Tibial nerve (tissue), 4 donors: ENCODE results near the gene PARP14. TPM values are rescaled to one million over a fixed set of nuclear protein-coding genes. Genes with fewer than 3 reads are reported as not detected.
A peak's percentile ranks its signal among the peaks of the same experiment; 100 is the strongest.

Experiments
- DNase-seq, 2 donors: peaks; one replicate each; pipeline ENCODE4 v3.0.0-alpha.2; 2019; ENCODE audit warnings: low spot score in 2 of 2
- H3K27ac ChIP-seq, 4 donors: fragments of 200-600 bp; sonication (generic) in 3 of 4; one replicate each; pipeline ENCODE4 v1.5.1; 2017 to 2019; ENCODE audit warnings: mild to moderate bottlenecking in 1 of 4
- H3K27me3 ChIP-seq, 2 donors: fragments of 200-600 bp; sonication (generic) in 1 of 2; one replicate each; pipeline versions ENCODE4 v1.5.1 to v1.6.0; 2017 to 2019
- H3K36me3 ChIP-seq, 3 donors: fragments of 200-600 bp; sonication (generic); one replicate each; pipeline ENCODE4 v1.5.1; 2018 to 2019
- H3K4me1 ChIP-seq, 4 donors: fragments of 200-600 bp; sonication (generic) in 3 of 4; one replicate each; pipeline ENCODE4 v1.5.1; 2017 to 2019
- H3K4me3 ChIP-seq, 4 donors: fragments of 200-600 bp; sonication (generic) in 3 of 4; one replicate each; pipeline ENCODE4 v1.5.1; 2017 to 2019; ENCODE audit warnings: mild to moderate bottlenecking in 1 of 4, moderate library complexity in 1 of 4
- H3K9me3 ChIP-seq, 4 donors: fragments of 200-600 bp; sonication (generic) in 3 of 4; one replicate each; pipeline ENCODE4 v1.5.1; 2017 to 2019
- CTCF ChIP-seq, 5 experiments: fragments of 200-600 bp in 3 of 5; fragments of 450-650 bp in 2 of 5; sonication (generic) in 3 of 5; IDR thresholded peaks; one replicate each; pipeline ENCODE4 v1.5.1; 2016 to 2019; ENCODE audit warnings: antibody characterized with exemption in 5 of 5, mild to moderate bottlenecking in 3 of 5, moderate library complexity in 2 of 5
- EP300 ChIP-seq, 2 donors: sonication (generic); formaldehyde crosslinking; IDR thresholded peaks; one replicate each; pipeline ENCODE4 v1.6.1; 2017; ENCODE audit warnings: antibody characterized with exemption in 2 of 2, mild to moderate bottlenecking in 1 of 2
- POLR2A ChIP-seq, 2 donors: fragments of 450-650 bp; IDR thresholded peaks; one replicate each; pipeline ENCODE4 v1.6.1; 2017; ENCODE audit warnings: antibody characterized with exemption in 2 of 2, mild to moderate bottlenecking in 2 of 2, moderate library complexity in 2 of 2
- WGBS, 2 donors: methylation state at CpG; one replicate each; pipeline ENCODE4 v1.1.5; 2018; 5-methylcytosine and 5-hydroxymethylcytosine counted together
- total RNA-seq, 4 donors: library from RNA; depleted of rRNA; stranded (reverse); fragments of >200 nt; gene quantifications; one replicate each; pipeline ENCODE4 v1.1.0, GENCODE V29; 2016

PARP14 gene
- total RNA-seq, 4 donors from 2014 or later, result 31.6 to 56.2 (median 38.4) TPM

- 47 to 57% methylated on average over 2 of the region's 2 CpGs for WGBS, 2 donors
- H3K9me3 ChIP-seq, result peaks cover 0 to 4% (median 0%) of the 10 kb centered on the region in 4 donors
- H3K27me3 ChIP-seq, result no peaks in the 10 kb centered on the region
- H3K36me3 ChIP-seq, result no peaks in the 10 kb centered on the region
- no peak overlapping the region for H3K4me3 ChIP-seq
- H3K4me1 ChIP-seq, result no peaks in the 10 kb centered on the region
- no peak overlapping the region for H3K27ac ChIP-seq
- no peak for DNase-seq
- TF ChIP-seq CTCF (IDR thresholded peaks at IDR 0.05) (no peak), EP300 (IDR thresholded peaks at IDR 0.05) (no peak), POLR2A (IDR thresholded peaks at IDR 0.05) (no peak)
Measured at GRCh38 chr3:122671553-122671952, 9.1 kb upstream of the PARP14 start.

- Histone ChIP-seq H3K9me3 (peaks cover 0 to 4% (median 0%) of the 10 kb centered on the region in 4 donors), H3K27me3 (no peaks in the 10 kb centered on the region), H3K27ac (no peak overlapping the region), H3K4me1 (peaks cover 0 to 8% (median 2%) of the 10 kb centered on the region in 4 donors), H3K36me3 (no peaks in the 10 kb centered on the region), H3K4me3 (no peak overlapping the region)
- 54 to 65% methylated on average over 3 of the region's 3 CpGs for WGBS, 2 donors
- no peak for TF ChIP-seq EP300 (IDR thresholded peaks at IDR 0.05)
- no peak for TF ChIP-seq POLR2A (IDR thresholded peaks at IDR 0.05)
- no peak for TF ChIP-seq CTCF (IDR thresholded peaks at IDR 0.05)
- no peak for DNase-seq
Measured at GRCh38 chr3:122674339-122674738, 6.3 kb upstream of the PARP14 start.

- H3K4me3 ChIP-seq, result no peak overlapping the region
- H3K9me3 ChIP-seq, result peaks cover 0 to 4% (median 0%) of the 10 kb centered on the region in 4 donors
- H3K36me3 ChIP-seq, result no peaks in the 10 kb centered on the region
- H3K27me3 ChIP-seq, result no peaks in the 10 kb centered on the region
- H3K27ac ChIP-seq, result no peak overlapping the region
- peaks cover 0 to 22% (median 8%) of the 10 kb centered on the region in 4 donors for H3K4me1 ChIP-seq
- no peak for TF ChIP-seq CTCF (IDR thresholded peaks at IDR 0.05)
- TF ChIP-seq EP300 (IDR thresholded peaks at IDR 0.05), result no peak
- no peak for TF ChIP-seq POLR2A (IDR thresholded peaks at IDR 0.05)
- DNase-seq, result no peak
- 24 to 30% methylated on average over 2 of the region's 2 CpGs for WGBS, 2 donors
Measured at GRCh38 chr3:122676759-122677158, 3.9 kb upstream of the PARP14 start.

- Histone ChIP-seq H3K4me3 (no peak overlapping the region), H3K9me3 (peaks cover 0 to 4% (median 0%) of the 10 kb centered on the region in 4 donors), H3K27ac (no peak overlapping the region), H3K36me3 (no peaks in the 10 kb centered on the region), H3K4me1 (peaks cover 0 to 26% (median 10%) of the 10 kb centered on the region in 4 donors), H3K27me3 (no peaks in the 10 kb centered on the region)
- TF ChIP-seq CTCF (IDR thresholded peaks at IDR 0.05), result no peak
- no peak for TF ChIP-seq EP300 (IDR thresholded peaks at IDR 0.05)
- no peak for TF ChIP-seq POLR2A (IDR thresholded peaks at IDR 0.05)
- DNase-seq, result no peak
- WGBS, 2 donors, result 14 to 17% methylated on average over 1 of the region's 1 CpG
Measured at GRCh38 chr3:122677216-122677615, 3.4 kb upstream of the PARP14 start.

GRCh38 chr3:122678506-122678905, 2.1 kb upstream of the PARP14 start:
- Histone ChIP-seq H3K4me1 (peaks cover 0 to 38% (median 13%) of the 10 kb centered on the region in 4 donors), H3K9me3 (peaks cover 0 to 4% (median 0%) of the 10 kb centered on the region in 4 donors), H3K36me3 (no peaks in the 10 kb centered on the region), H3K4me3 (no peak overlapping the region), H3K27me3 (no peaks in the 10 kb centered on the region), H3K27ac (peak overlapping the region in 3 of 4 donors; percentile 98)
- TF ChIP-seq POLR2A (IDR thresholded peaks at IDR 0.05) (no peak), CTCF (IDR thresholded peaks at IDR 0.05) (no peak), EP300 (IDR thresholded peaks at IDR 0.05) (no peak)
- DNase-seq, result no peak
- WGBS, 2 donors, result 70 to 79% methylated on average over 5 of the region's 5 CpGs
